Neural progenitor cell (in vitro differentiated cells): ENCODE data around the gene FOSB.

ENCODE experiments used
- CTCF ChIP-seq: fragments of 200-600 bp; sonication (generic); IDR thresholded peaks from 2 replicates; pipeline ENCODE4 v1.5.1; 2017; ENCODE audit warnings: antibody characterized with exemption, mild to moderate bottlenecking
- EZH2 ChIP-seq: fragments of 200-600 bp; sonication (generic); IDR thresholded peaks from 2 replicates; pipeline ENCODE4 v1.6.1; 2017; ENCODE audit warnings: antibody characterized with exemption, mild to moderate bottlenecking, moderate library complexity
- EZH2phosphoT487 ChIP-seq: fragments of 200-600 bp; sonication (generic); IDR thresholded peaks from 2 replicates; pipeline ENCODE4 v1.6.1; 2017; ENCODE audit warnings: antibody characterized with exemption

DNA sequence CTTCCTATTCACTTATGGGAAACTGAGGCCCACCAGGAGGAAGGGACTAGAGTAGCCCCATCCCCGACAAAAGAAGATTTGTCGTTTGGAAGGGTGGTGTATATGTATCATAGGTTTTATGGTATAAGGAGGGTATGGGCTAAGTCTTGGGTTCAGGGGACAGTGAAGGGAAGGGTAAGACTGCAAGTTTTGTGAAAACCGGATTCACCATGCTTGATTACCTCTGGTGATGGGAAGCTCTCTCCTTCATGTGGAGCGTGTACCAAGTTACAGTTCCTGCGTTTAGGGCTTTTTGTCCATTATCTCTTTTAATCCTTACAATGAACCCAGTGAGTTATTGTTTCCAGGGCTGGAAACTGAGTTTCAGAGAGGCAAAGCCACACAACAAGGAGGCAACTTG is 43.3 kb downstream of the FOSB start:
- no peak for TF ChIP-seq EZH2phosphoT487
- TF ChIP-seq CTCF: no peak
- no peak for TF ChIP-seq EZH2
